Right atrium auricular region (tissue), 2 donors: ENCODE data around the gene IL17RD. TPM values are rescaled to one million over a fixed set of nuclear protein-coding genes. Genes with fewer than 3 reads are reported as not detected.

Experiments used
- DNase-seq: peaks from one replicate; pipeline ENCODE4 v3.0.0-alpha.2; 2019; ENCODE audit warnings: low spot score
- H3K27ac ChIP-seq, 2 donors: fragments of 200-600 bp; sonication (generic); 1 replicate in 1 of 2; 2 replicates in 1 of 2; pipeline ENCODE4 v1.5.1; 2016 to 2019
- H3K27me3 ChIP-seq, 2 donors: fragments of 200-600 bp; sonication (generic); one replicate each; pipeline versions ENCODE4 v1.5.1 to v1.6.0; 2017 to 2019
- H3K36me3 ChIP-seq: fragments of 200-600 bp; sonication (generic); one replicate; pipeline ENCODE4 v1.5.1; 2016
- H3K4me1 ChIP-seq, 2 donors: fragments of 200-600 bp; sonication (generic); one replicate each; pipeline versions ENCODE4 v1.5.1 to v1.6.0; 2017 to 2019
- H3K4me3 ChIP-seq, 2 donors: fragments of 200-600 bp; sonication (generic); 1 replicate in 1 of 2; 2 replicates in 1 of 2; pipeline ENCODE4 v1.5.1; 2017 to 2019; ENCODE audit warnings: mild to moderate bottlenecking in 1 of 2, moderate library complexity in 1 of 2
- H3K9me3 ChIP-seq, 2 donors: fragments of 200-600 bp; sonication (generic); one replicate each; pipeline ENCODE4 v1.5.1; 2019
- total RNA-seq, 2 donors: library from RNA; depleted of rRNA; stranded (reverse); fragments of >200 nt; gene quantifications; one replicate each; pipeline ENCODE4 v1.1.0, GENCODE V29; 2016
- TF ChIP-seq, protein P1 (sequence below), 2 donors: fragments of 200-600 bp; sonication (generic); IDR thresholded peaks; one replicate each; pipeline ENCODE4 v1.5.1; 2019; ENCODE audit warnings: antibody characterized with exemption in 2 of 2

Gene IL17RD
- total RNA-seq, 2 donors from 2014 or later, result 2.1 to 2.8 TPM

DNA sequence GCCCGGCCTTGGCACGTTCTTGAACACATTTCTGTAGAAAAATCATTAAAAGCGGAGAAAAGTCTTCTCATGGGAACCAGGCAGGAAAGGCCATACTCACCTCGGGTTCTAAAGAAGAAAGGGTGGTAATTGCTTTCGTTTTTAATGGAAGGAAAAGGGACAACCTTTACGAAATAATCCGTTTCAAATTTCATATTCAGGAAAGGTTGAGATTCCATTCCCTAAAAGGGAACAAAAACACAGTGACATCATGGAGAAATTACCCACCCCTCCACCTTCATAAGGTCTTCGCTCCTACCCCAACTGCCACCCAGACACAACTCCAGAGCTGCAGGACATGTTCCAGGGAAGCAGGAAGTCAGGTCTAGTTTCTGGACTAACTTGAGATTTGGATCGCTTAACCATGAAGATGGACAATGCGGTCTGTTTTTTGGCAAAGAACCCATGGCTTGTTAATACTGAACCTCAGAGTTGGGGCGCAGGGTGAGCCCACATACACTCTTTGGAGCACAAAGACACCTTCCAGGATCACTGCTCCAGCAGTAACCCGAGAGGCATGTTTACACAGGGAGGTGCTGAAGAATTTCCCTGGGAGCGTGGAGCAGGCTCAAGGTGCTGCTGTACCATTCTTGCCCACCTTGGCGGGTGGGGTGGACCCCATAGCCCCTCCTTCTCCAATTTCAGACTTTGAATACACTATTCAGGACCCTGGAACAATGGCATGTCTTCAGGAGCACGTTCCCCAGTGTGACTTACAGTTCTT lies 55.5 kb downstream of the IL17RD start:
- Histone ChIP-seq H3K36me3 (no peaks in the 10 kb centered on the region), H3K9me3 (no peaks in the 10 kb centered on the region), H3K4me3 (no peak overlapping the region), H3K27ac (no peak overlapping the region), H3K27me3 (no peaks in the 10 kb centered on the region), H3K4me1 (no peaks in the 10 kb centered on the region)
- TF ChIP-seq, protein P1, sequence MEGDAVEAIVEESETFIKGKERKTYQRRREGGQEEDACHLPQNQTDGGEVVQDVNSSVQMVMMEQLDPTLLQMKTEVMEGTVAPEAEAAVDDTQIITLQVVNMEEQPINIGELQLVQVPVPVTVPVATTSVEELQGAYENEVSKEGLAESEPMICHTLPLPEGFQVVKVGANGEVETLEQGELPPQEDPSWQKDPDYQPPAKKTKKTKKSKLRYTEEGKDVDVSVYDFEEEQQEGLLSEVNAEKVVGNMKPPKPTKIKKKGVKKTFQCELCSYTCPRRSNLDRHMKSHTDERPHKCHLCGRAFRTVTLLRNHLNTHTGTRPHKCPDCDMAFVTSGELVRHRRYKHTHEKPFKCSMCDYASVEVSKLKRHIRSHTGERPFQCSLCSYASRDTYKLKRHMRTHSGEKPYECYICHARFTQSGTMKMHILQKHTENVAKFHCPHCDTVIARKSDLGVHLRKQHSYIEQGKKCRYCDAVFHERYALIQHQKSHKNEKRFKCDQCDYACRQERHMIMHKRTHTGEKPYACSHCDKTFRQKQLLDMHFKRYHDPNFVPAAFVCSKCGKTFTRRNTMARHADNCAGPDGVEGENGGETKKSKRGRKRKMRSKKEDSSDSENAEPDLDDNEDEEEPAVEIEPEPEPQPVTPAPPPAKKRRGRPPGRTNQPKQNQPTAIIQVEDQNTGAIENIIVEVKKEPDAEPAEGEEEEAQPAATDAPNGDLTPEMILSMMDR (IDR thresholded peaks at IDR 0.05), result no peak
- DNase-seq, result no peak

DNA sequence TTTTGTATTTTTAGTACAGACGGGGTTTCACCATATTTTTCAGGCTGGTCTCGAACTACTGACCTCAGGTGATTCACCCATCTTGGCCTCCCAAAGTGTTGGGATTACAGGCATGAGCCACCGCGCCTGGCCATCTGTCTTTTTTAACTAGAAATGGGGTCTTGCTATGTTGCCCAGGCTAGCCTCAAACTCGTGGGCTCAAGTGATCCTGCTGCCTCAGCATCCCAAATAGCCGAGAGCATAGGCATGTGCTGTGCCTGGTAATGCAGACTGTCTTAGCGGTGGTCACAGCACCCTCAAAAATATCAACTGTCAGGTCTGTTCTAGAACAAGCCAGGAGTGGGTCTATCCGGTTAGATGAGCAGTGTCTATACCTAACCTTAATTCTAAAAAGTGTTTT lies 56.5 kb downstream of the IL17RD start:
- no peaks in the 10 kb centered on the region for H3K36me3 ChIP-seq
- TF ChIP-seq, protein P1 (IDR thresholded peaks at IDR 0.05), result no peak

DNA sequence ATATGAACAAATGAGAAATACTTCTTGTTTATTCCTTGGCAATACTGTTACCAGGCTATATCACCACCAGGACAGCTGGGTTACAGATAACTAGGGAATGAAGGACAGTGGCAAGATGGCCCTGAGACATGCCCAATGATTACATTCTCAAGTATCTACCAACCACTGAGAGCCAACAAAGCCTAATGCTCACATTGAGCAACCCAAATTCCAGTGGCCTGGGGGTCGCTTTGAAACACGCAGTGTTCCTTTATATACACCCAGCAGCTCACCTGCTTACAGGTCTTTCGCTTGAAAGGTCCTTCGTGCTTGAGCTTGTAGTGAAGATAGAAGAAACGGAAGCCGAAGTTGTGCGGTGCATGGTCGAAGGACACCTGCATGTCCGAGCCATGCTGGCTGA lies 59.6 kb downstream of the IL17RD start:
- Histone ChIP-seq H3K4me1 (no peaks in the 10 kb centered on the region), H3K27ac (no peak overlapping the region), H3K4me3 (no peak overlapping the region), H3K9me3 (no peaks in the 10 kb centered on the region), H3K27me3 (no peaks in the 10 kb centered on the region), H3K36me3 (no peaks in the 10 kb centered on the region)
- no peak for DNase-seq
- TF ChIP-seq, protein P1 (IDR thresholded peaks at IDR 0.05), result no peak

More for the DNA sequence above, 56.5 kb downstream of the IL17RD start:
- Histone ChIP-seq H3K9me3 (no peaks in the 10 kb centered on the region), H3K4me1 (no peaks in the 10 kb centered on the region), H3K4me3 (no peak overlapping the region), H3K27me3 (no peaks in the 10 kb centered on the region), H3K27ac (no peak overlapping the region)
- DNase-seq, result no peak

DNA sequence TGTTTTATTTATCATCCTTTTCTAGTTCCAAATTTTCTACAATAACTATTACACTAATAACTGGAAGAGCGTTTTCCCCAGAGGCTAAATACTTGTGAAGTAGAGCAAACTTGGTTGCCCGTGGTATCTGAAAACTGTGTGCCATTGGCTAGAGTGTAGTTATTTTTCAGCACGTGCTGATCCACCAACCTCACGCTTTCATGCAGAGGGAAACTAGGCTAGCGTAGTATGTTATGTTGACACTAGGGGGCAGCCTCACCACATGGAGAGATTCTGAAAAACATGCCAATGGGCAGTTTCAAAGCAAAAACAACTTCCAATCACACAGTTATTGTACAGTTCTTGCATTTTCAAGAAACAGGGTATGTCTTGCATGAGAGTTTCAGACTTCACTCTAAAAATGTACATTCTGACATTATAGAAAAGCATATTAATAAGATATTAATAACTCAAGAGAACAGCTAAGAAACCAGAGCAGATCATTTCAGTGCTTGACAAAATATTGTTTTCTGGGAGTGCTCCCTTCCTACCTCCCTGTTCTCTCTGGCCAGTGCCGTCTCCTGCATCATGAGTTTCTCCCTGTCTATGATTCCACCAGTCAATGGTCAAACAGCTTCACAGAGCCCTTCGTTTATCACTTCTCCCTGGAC lies 65.0 kb downstream of the IL17RD start:
- TF ChIP-seq, protein P1 (IDR thresholded peaks at IDR 0.05), result peak; percentile 75 to 95
- DNase-seq, result peak; percentile 87
- H3K27ac ChIP-seq, result no peak overlapping the region
- no peaks in the 10 kb centered on the region for H3K36me3 ChIP-seq
- no peaks in the 10 kb centered on the region for H3K4me1 ChIP-seq
- H3K27me3 ChIP-seq, result no peaks in the 10 kb centered on the region
- no peaks in the 10 kb centered on the region for H3K9me3 ChIP-seq
- H3K4me3 ChIP-seq, result no peak overlapping the region

DNA sequence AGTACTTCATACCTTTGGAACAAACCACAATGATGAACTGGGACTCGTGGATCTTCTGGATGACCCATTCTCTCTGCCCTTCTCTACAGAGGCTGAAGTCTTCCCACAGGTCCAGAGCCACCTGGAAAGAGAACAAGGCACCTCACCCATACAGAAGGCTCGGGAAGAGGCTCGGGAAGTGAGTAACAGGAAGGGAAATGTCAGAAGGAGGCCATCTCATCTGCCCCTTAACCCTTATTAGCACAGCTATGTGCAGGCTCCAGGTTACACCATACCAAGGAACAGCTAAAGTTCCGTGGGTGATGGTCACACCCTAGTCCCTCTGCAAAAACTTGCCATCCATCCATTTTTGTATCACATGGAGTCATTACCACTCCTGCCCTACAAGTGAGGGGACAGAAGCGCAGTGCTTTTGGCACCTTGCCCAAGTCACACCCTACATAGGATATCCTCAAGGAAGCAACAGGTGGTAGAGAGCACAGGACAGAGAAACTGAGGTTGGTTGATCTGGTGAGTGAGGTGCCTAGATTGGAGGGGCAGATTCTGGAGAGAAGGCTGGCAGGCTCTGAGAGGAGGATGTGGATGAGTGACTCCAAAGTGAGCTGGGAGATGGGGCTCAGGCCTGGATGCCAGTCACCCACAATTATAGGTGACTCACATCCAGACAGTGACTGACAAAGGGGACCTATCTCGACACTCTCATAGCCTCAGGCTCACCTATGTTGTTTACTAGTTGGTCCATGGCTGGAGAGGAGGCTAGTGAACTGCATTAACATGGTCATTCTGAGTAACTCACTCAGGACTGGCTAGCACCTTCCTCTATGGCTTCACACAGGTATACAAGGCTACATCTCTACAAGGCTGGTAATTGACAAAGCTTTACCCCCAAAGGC lies 66.5 kb downstream of the IL17RD start:
- DNase-seq, result no peak
- H3K4me3 ChIP-seq, result no peak overlapping the region
- no peak overlapping the region for H3K27ac ChIP-seq
- H3K36me3 ChIP-seq, result no peaks in the 10 kb centered on the region
- no peaks in the 10 kb centered on the region for H3K27me3 ChIP-seq
- no peaks in the 10 kb centered on the region for H3K4me1 ChIP-seq
- H3K9me3 ChIP-seq, result no peaks in the 10 kb centered on the region
- TF ChIP-seq, protein P1 (IDR thresholded peaks at IDR 0.05), result no peak
